Dendritic cell treated with granulocyte-macrophage colony-stimulating factor and Interleukin-4, amounts not matched to agents 40 ng/mL and 50 ng/mL, for 4 days (primary cell): ENCODE results near the gene CCNF.

ENCODE experiments used
- H3K27ac Mint-ChIP-seq: one replicate; pipeline ENCODE4 v1.8.0; 2022; ENCODE audit warnings: mild to moderate bottlenecking, mixed read lengths
- H3K27me3 Mint-ChIP-seq: one replicate; pipeline ENCODE4 v1.8.0; 2022; ENCODE audit warnings: mild to moderate bottlenecking, mixed read lengths
- H3K36me3 Mint-ChIP-seq: one replicate; pipeline ENCODE4 v1.8.0; 2022; ENCODE audit warnings: low read depth, mixed read lengths
- H3K4me1 Mint-ChIP-seq: one replicate; pipeline ENCODE4 v1.8.0; 2022; ENCODE audit warnings: low read depth, mixed read lengths
- H3K4me3 Mint-ChIP-seq: one replicate; pipeline ENCODE4 v1.8.0; 2022; ENCODE audit warnings: mild to moderate bottlenecking, moderate library complexity, mixed read lengths
- H3K9me3 Mint-ChIP-seq: one replicate; pipeline ENCODE4 v1.8.0; 2022; ENCODE audit warnings: mixed read lengths
- intact Hi-C: fragments of 100-400 bp; cut with micrococcal nuclease; formaldehyde crosslinking; loops from one replicate; pipeline ENCODE4 v1.15.0; 2022

CCNF gene

DNA sequence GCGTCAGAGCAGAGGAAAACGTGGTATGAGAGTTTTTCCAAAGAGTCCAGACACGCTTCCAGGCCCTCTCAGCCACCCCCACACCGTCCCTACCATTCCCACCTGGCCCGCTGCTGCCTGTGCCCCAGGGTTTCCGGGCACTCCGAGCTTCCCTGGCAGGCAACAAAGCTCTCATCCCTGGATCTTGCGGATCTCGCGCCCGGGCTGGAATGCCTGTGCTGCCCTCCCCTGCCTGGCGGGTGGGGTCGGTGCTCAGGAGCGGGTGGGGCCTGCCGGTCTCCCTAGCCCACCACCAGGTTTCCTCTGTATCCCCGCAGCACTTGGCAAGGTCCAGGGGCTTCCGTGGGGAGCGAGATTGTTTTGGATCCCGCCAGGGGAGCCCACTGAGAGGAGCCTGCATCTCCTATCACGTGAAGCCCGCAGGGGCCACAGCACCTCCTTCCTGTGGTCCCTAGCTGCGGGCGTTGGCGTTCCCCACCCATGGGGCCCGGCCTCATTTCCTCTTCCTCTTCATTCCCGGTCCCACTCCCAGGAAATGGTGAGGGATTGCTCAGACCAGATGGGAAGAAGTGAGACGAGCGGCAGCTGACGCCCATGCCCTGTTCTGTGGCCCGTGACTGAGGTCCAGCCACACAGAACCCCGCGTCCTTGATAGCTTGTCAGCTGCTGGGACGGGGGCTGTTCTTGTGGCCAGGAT, 56.7 kb downstream of the CCNF start:
- H3K9me3 Mint-ChIP-seq: no peaks in the 10 kb centered on the region
- peaks cover 17% of the 10 kb centered on the region for H3K36me3 Mint-ChIP-seq
- peak overlapping the region; percentile 2 for H3K4me3 Mint-ChIP-seq
- peaks cover 66% of the 10 kb centered on the region for H3K4me1 Mint-ChIP-seq
- peaks cover 6% of the 10 kb centered on the region for H3K27me3 Mint-ChIP-seq
- intact Hi-C loops: no loop called here
- H3K27ac Mint-ChIP-seq: peak overlapping the region; percentile 92

GRCh38 chr16:2486645-2487516, 57.6 kb downstream of the CCNF start:
- Mint-ChIP-seq H3K9me3 (no peaks in the 10 kb centered on the region), H3K4me1 (peaks cover 65% of the 10 kb centered on the region), H3K4me3 (peak overlapping the region; percentile 60), H3K27ac (peak overlapping the region; percentile 92), H3K36me3 (peaks cover 16% of the 10 kb centered on the region), H3K27me3 (peaks cover 6% of the 10 kb centered on the region)
- intact Hi-C loops: no loop called here

DNA sequence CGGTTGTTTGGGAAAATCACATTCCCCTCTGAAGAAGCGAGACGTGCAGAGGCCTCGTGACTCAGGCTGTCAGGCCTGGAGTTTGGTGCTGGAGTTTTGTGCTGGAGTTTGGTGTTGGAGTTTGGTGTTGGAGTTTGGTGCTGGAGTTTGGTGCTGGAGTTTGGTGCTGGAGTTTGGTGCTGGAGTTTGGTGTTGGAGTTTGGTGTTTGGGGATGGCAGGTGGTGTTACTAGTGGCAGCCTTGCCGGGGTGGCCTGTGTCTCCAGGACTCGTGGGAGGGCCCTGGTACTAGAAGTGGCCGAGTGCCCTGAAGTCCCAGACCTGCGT, 58.2 kb downstream of the CCNF start:
- Mint-ChIP-seq H3K4me3 (peak overlapping the region; percentile 60), H3K27ac (peak overlapping the region; percentile 92), H3K36me3 (peaks cover 16% of the 10 kb centered on the region), H3K4me1 (peaks cover 59% of the 10 kb centered on the region), H3K9me3 (no peaks in the 10 kb centered on the region), H3K27me3 (peaks cover 6% of the 10 kb centered on the region)
- intact Hi-C loops: no loop called here

DNA sequence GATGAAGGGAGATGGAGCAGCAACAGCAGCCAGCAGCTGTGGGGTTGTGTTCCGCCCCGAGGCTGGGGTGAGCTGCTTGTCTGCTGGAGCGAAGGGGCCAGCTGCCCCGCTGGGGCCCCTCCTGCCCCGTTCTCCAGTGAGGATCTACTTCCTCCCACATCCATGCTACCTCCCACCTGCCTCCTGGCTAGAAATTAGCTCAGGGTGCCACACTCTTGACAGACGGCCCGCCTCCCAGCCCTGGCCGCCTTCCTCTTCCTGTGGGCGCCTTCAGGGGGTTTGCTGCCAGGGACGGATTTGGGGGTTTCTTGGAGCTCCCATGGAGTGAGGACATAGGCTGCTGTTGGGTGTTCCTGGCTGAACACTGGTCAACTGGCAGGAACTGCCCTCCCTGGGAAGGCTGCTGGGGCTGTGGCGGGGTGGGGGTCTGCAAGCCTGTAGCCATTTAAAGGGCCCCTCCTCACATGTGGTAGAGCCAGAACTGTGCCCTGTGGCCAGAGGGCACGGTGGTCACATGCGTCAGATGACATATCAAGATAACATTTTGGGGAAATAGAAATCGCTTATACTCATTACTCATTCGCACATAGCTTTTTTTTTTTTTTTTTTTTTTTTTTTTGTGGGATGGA, 58.8 kb downstream of the CCNF start:
- Mint-ChIP-seq H3K9me3 (no peaks in the 10 kb centered on the region), H3K4me3 (peak overlapping the region; percentile 60), H3K4me1 (peaks cover 54% of the 10 kb centered on the region), H3K36me3 (peaks cover 16% of the 10 kb centered on the region), H3K27ac (peak overlapping the region; percentile 92), H3K27me3 (peaks cover 3% of the 10 kb centered on the region)
- intact Hi-C loops: no loop called here

DNA sequence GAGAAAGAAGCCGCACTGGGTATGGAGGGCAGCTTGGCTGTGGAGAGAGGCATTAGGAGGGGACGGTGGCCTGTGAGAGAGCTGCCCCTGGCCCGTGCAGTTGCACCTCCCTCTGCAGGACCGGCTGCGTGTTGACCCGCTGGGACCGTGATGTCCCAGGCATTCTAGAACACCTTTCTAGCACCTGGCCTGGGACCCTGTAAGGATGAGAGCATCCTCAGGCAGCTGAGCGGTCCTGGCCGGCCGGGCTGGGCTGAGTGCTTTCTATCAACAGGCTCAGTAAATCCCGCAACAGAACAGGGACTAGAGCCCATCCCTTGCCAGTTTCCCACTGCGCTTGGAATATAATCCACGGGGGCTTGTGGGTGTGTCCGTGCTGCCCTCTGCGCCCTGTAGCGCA, 60.3 kb downstream of the CCNF start:
- Mint-ChIP-seq H3K4me3 (no peak overlapping the region), H3K36me3 (peaks cover 16% of the 10 kb centered on the region), H3K27ac (no peak overlapping the region), H3K4me1 (peaks cover 49% of the 10 kb centered on the region), H3K27me3 (no peaks in the 10 kb centered on the region), H3K9me3 (no peaks in the 10 kb centered on the region)
- intact Hi-C loops: no loop called here

DNA sequence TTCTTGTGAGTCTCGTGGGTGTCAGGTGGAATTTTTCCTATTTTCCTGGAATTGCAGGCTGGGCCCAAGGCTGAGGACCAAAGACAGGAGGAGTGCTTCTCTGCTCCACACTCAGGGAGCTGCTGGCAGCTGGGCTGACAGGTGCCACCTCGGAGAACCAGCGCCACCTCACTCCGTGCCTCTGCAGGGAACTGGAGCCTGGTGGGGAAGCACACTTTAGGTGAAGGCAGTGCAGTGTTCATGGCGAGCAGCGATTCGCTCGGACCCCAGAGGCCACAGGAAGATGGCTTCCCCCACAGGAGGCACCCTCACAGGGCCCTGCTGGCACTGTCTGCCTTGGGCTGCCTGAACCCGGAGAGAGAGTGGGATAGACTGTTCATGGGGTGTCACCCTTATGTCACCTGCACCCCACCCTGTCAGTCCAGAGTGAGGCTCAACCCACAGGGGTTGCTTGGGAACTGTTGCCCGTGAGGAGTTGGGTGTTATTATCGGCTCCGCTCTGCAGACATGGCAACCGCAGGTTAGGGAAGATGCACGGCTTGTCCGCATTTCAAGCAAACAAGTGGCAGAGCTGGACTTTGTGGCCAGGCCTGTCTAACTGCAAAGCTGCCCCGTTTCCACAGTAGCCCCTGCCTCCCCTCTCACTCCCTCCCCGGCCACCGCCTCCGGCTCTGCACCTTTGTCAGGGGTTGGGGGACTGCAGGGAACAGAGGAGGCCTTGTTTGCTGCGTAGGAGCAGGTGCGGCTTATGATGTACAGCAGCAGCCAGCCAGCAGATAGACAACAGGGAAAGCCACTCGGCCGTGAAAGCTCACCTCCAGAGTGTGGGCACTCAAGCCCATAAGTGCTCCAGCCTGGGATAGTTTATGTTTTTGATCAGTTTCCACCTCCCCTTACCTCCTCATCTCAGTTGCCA, 61.2 kb downstream of the CCNF start:
- H3K4me1 Mint-ChIP-seq: peaks cover 40% of the 10 kb centered on the region
- H3K27me3 Mint-ChIP-seq: no peaks in the 10 kb centered on the region
- no peak overlapping the region for H3K4me3 Mint-ChIP-seq
- no peaks in the 10 kb centered on the region for H3K9me3 Mint-ChIP-seq
- no peak overlapping the region for H3K27ac Mint-ChIP-seq
- H3K36me3 Mint-ChIP-seq: peaks cover 16% of the 10 kb centered on the region
- intact Hi-C loops: no loop called here

DNA sequence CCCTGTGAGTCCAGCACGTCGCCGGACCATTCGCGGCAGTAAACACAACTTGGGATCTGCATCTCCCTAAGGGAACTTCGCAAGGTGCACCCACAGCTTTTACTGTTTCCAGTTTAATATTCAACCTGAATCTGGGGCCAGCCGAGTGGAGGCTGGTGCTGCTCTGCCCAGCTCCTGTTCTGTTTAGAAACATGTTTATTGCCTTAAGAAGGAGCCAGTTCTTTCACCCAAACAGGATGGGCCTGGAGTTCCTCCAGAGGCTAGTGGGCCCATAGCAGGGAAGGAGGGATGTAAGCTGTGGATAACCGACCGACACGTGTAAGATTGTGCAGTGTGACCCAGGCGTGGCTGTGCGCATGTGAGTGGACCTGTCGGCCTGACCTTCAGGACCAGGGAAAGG, 63.0 kb downstream of the CCNF start:
- H3K4me1 Mint-ChIP-seq: peaks cover 27% of the 10 kb centered on the region
- no peaks in the 10 kb centered on the region for H3K9me3 Mint-ChIP-seq
- H3K27ac Mint-ChIP-seq: no peak overlapping the region
- intact Hi-C loops: no loop called here
- H3K27me3 Mint-ChIP-seq: no peaks in the 10 kb centered on the region
- H3K4me3 Mint-ChIP-seq: no peak overlapping the region
- peaks cover 34% of the 10 kb centered on the region for H3K36me3 Mint-ChIP-seq

DNA sequence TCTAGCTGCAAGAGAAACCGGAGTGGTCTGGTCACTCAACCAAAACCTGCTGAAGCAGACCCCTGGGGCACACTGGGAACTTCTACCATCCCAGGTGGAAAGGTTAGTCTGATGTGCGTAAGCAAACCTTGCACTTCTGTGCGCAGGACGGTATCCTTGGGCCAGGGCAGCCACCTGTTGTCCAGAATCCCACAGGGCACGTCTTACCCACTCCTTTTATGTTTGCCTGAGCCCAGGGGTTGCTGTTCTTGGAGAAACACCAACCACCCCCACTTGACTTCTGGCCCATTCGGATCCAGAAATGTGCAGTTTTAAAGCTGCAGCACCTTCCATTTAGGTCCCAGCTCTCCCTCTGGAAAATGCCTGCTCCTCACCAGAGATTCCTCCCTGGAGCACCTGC, 64.4 kb downstream of the CCNF start:
- H3K4me3 Mint-ChIP-seq: no peak overlapping the region
- no peaks in the 10 kb centered on the region for H3K9me3 Mint-ChIP-seq
- intact Hi-C loops: no loop called here
- peak overlapping the region; percentile 11 for H3K27ac Mint-ChIP-seq
- H3K4me1 Mint-ChIP-seq: peaks cover 21% of the 10 kb centered on the region
- H3K36me3 Mint-ChIP-seq: peaks cover 47% of the 10 kb centered on the region
- no peaks in the 10 kb centered on the region for H3K27me3 Mint-ChIP-seq

DNA sequence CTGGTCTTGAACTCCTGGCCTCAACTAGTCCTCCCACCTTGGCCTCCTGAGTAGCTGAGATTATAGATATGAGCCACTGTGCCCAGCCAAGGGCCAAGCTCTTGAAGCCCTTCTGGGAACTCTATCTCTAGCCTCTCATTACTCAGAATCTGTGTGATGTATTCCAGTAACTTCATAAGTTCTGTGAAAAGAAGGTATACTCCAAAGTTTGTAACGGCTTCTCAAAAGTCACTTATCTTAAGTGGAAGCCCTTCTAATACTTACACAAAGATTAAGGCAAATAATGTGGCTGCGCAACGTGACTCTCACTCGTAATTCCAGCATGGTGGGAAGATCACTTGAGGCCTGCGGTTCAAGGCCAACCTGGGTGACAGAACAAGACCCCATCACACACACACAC, 65.4 kb downstream of the CCNF start:
- no peaks in the 10 kb centered on the region for H3K27me3 Mint-ChIP-seq
- H3K4me1 Mint-ChIP-seq: peaks cover 30% of the 10 kb centered on the region
- H3K4me3 Mint-ChIP-seq: no peak overlapping the region
- intact Hi-C loops: no loop called here
- H3K27ac Mint-ChIP-seq: no peak overlapping the region
- no peaks in the 10 kb centered on the region for H3K9me3 Mint-ChIP-seq
- H3K36me3 Mint-ChIP-seq: peaks cover 57% of the 10 kb centered on the region

- Mint-ChIP-seq H3K4me1 (peaks cover 32% of the 10 kb centered on the region), H3K27me3 (no peaks in the 10 kb centered on the region), H3K36me3 (peaks cover 57% of the 10 kb centered on the region), H3K4me3 (no peak overlapping the region), H3K27ac (no peak overlapping the region), H3K9me3 (no peaks in the 10 kb centered on the region)
- intact Hi-C loops: no loop called here
These were observed 65.8 kb downstream of the CCNF start for GRCh38 chr16:2495041-2495440.

DNA sequence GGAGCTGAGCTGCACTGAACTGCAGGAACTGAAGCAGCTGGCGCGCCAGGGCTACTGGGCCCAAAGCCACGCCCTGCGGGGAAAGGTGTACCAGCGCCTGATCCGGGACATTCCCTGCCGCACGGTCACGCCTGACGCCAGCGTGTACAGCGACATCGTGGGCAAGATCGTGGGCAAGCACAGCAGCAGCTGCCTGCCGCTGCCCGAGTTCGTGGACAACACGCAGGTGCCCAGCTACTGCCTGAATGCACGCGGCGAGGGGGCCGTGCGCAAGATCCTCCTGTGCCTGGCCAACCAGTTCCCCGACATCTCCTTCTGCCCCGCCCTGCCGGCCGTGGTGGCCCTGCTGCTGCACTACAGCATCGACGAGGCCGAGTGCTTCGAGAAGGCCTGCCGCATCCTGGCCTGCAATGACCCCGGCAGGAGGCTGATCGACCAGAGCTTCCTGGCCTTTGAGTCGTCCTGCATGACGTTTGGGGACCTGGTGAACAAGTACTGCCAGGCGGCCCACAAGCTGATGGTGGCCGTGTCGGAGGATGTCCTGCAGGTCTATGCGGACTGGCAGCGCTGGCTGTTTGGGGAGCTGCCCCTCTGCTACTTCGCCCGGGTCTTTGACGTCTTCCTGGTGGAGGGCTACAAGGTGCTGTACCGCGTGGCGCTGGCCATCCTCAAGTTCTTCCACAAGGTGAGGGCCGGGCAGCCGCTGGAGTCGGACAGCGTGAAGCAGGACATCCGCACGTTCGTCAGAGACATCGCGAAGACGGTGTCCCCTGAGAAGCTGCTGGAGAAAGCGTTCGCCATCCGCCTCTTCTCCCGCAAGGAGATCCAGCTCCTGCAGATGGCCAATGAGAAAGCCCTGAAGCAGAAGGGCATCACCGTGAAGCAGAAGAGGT, 67.2 kb downstream of the CCNF start:
- H3K27ac Mint-ChIP-seq: no peak overlapping the region
- intact Hi-C loops: no loop called here
- peaks cover 35% of the 10 kb centered on the region for H3K4me1 Mint-ChIP-seq
- H3K9me3 Mint-ChIP-seq: no peaks in the 10 kb centered on the region
- H3K36me3 Mint-ChIP-seq: peaks cover 60% of the 10 kb centered on the region
- H3K4me3 Mint-ChIP-seq: no peak overlapping the region
- H3K27me3 Mint-ChIP-seq: no peaks in the 10 kb centered on the region

DNA sequence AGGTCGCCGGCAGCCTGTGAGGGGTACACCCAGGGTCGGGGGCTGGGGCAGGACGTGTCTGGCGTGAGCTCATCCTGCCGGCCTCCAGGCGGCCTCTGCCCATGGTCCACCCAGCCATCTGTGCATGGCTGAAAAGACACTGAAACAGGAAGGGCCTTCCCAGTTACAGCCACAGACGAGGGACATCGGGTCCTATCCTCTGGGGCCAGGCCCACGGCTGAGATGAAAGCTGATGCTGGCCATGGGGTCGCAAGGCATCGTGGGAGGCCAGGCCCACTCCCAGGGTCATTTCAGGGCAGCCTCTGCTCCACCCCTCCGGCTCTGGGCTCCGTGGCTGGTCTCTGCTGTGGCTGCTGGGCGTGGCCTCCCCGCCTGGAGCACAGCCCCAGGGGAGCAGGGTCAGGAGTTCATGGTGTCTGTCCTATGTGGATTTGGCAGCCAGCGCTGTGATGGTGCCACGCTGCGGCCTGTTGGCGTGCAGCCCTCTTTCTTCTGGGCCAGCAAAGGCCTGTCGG, 67.9 kb downstream of the CCNF start:
- no peaks in the 10 kb centered on the region for H3K9me3 Mint-ChIP-seq
- intact Hi-C loops: no loop called here
- H3K27me3 Mint-ChIP-seq: no peaks in the 10 kb centered on the region

More for the DNA sequence above, 67.9 kb downstream of the CCNF start:
- H3K27ac Mint-ChIP-seq: no peak overlapping the region
- H3K4me3 Mint-ChIP-seq: no peak overlapping the region
- H3K4me1 Mint-ChIP-seq: peaks cover 42% of the 10 kb centered on the region
- H3K36me3 Mint-ChIP-seq: peaks cover 60% of the 10 kb centered on the region
